ENCODE data around the gene CDC6. TPM values are rescaled to one million over a fixed set of nuclear protein-coding genes. Genes with fewer than 3 reads are reported as not detected.

The CDC6 gene
- total RNA-seq, 2 donors from 2014 or later, result 0.71 to 6.8 TPM

DNA sequence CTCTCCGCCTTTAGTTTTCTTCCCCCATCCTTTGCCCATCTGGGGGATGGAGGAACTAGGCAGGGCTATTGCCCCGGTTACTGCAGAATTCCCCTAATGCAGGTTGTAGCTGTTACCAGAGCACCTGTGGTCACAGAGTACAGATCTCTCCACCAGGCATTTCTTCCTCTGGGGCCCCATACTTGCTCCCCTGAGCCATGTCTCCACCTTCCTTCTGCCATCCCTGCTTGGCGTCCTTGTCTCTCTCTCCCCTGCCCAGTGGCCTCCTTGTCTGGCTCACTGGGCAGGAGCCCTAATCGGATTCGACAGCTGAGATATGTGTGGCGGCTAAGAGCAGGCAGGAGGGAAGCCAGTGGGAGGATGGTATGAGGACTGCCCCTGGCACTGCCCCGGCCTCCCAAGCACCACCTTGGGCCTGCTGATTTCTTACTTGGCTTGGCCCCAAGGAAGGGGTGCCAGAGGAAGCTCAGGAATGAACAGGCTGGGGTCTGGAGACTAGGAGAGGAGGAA, 23.3 kb downstream of the CDC6 start:
- H3K4me3 ChIP-seq, result no peak overlapping the region
- no peaks in the 10 kb centered on the region for H3K27me3 ChIP-seq (replicated peaks; ENCODE audit: insufficient read depth)
- H3K27ac ChIP-seq, result peak overlapping the region; percentile 84 to 91
- DNase-seq (ENCODE audit: low spot score) (no peak), ATAC-seq (ENCODE audit: insufficient number of reproducible peaks, low FRiP score, low read depth) (no peak)
- H3K36me3 ChIP-seq, result no peaks in the 10 kb centered on the region
- no peaks in the 10 kb centered on the region for H3K9me3 ChIP-seq
- TF ChIP-seq, protein P1, sequence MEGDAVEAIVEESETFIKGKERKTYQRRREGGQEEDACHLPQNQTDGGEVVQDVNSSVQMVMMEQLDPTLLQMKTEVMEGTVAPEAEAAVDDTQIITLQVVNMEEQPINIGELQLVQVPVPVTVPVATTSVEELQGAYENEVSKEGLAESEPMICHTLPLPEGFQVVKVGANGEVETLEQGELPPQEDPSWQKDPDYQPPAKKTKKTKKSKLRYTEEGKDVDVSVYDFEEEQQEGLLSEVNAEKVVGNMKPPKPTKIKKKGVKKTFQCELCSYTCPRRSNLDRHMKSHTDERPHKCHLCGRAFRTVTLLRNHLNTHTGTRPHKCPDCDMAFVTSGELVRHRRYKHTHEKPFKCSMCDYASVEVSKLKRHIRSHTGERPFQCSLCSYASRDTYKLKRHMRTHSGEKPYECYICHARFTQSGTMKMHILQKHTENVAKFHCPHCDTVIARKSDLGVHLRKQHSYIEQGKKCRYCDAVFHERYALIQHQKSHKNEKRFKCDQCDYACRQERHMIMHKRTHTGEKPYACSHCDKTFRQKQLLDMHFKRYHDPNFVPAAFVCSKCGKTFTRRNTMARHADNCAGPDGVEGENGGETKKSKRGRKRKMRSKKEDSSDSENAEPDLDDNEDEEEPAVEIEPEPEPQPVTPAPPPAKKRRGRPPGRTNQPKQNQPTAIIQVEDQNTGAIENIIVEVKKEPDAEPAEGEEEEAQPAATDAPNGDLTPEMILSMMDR (IDR thresholded peaks at IDR 0.05), result no peak
- peaks cover 69 to 84% of the 10 kb centered on the region in 2 donors for H3K4me1 ChIP-seq (ENCODE audit: control insufficient read depth in 1 of 2, low read depth in 2 of 2)

DNA sequence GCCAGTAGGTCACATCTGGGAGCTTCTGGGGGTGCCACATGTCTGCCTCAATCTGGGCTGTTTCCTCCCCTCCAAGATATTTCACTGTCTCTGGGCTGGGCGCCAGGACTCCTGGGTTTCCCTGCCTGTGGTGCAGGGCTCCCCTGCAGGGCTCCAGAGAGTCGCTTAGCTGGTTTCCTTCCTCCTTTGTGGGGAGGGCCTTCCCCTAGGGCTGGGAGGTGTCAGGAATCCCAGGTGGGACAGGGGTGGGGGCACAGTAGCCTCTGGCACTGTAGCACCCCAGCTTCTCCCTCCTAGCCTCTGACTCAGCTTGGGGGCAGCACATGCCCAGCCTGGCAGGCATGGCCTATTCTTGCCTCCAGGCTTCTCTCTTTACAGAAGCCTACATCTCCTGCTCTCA, 23.9 kb downstream of the CDC6 start:
- no peaks in the 10 kb centered on the region for H3K36me3 ChIP-seq
- peaks cover 75 to 90% of the 10 kb centered on the region in 2 donors for H3K4me1 ChIP-seq (ENCODE audit: control insufficient read depth in 1 of 2, low read depth in 2 of 2)
- TF ChIP-seq, protein P1 (IDR thresholded peaks at IDR 0.05), result no peak
- no peak for DNase-seq (ENCODE audit: low spot score)
- no peak overlapping the region for H3K4me3 ChIP-seq
- no peak for ATAC-seq (ENCODE audit: insufficient number of reproducible peaks, low FRiP score, low read depth)
- H3K9me3 ChIP-seq, result no peaks in the 10 kb centered on the region
- peak overlapping the region; percentile 84 to 91 for H3K27ac ChIP-seq
- no peaks in the 10 kb centered on the region for H3K27me3 ChIP-seq (replicated peaks; ENCODE audit: insufficient read depth)

DNA sequence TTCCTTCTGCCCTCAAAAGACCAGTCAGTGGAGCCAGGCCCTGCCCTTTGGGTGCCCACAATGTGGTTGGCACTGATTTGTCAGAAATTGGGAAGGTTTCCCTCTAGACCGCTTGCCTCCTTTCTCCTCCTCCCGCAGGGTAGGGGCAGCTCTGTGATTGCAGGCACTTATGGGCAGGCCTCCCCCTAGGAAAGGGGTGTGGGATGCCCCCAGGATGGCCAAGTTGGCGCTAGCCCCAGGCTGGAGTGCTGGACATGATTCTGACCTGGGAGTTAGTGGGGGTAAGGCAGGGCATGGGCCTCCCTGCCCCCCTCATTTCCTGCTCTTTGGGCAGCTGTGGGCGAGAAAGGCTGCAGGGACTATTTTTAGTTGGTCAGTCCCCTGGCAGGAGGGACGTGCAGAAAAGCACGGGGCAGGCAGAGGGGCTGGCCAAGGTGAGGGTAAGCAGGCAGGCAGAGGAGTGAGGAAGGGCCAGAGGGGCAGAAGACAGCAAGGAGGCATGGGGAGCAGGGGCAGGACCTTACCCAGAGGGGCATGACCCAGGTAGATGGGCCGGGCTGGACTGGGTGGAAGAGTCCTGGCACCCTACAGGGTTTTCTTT, 24.6 kb downstream of the CDC6 start:
- TF ChIP-seq, protein P1 (IDR thresholded peaks at IDR 0.05), result no peak
- H3K27me3 ChIP-seq (replicated peaks; ENCODE audit: insufficient read depth), result no peaks in the 10 kb centered on the region
- peaks cover 79 to 92% of the 10 kb centered on the region in 2 donors for H3K4me1 ChIP-seq (ENCODE audit: control insufficient read depth in 1 of 2, low read depth in 2 of 2)
- H3K4me3 ChIP-seq, result peak overlapping the region; percentile 35
- H3K36me3 ChIP-seq, result no peaks in the 10 kb centered on the region
- no peaks in the 10 kb centered on the region for H3K9me3 ChIP-seq
- no peak for DNase-seq (ENCODE audit: low spot score)
- peak overlapping the region; percentile 84 to 91 for H3K27ac ChIP-seq
- no peak for ATAC-seq (ENCODE audit: insufficient number of reproducible peaks, low FRiP score, low read depth)

DNA sequence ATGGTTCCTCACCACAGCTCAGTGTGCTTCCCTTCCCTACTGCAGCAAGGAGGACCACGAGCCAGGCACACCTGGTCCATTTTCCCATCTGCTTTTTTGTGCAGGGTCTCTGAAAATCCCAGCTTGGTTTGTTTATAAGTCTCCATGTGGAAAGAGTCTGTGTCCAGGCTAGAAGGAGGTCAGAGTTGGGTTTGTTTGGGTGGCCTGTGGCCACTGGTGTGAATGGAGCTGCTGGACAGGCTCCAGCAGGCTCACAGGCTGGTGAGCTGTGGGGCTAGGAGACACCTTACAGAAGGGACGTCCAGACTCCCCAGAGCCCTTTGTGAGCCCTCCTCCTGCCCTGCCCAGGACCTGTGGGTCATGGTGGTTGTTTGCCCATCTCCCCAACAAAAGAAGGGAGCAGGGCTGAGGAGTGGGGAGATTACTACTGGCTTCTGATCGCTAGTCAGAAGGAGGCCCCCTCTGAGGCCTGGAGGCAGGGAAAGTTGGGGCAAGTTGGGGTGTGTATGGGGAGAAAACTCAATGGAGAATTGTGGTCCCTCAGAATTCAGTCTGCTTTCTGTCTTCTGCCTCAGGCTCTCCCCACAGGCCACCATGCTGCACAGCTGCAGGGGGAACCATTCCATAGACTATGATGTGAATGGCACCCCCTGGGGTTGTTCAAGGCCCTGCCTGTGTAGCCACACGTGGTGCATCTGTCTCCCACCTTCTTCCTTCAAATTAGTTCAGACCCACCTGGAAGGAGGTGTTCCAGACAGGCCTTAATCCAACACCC, 25.4 kb downstream of the CDC6 start:
- DNase-seq (ENCODE audit: low spot score), result no peak
- Histone ChIP-seq H3K27ac (peak overlapping the region; percentile 84 to 91), H3K36me3 (no peaks in the 10 kb centered on the region)

More for the DNA sequence above, 25.4 kb downstream of the CDC6 start:
- H3K27me3 ChIP-seq (replicated peaks; ENCODE audit: insufficient read depth), result no peaks in the 10 kb centered on the region
- peaks cover 85 to 96% of the 10 kb centered on the region in 2 donors for H3K4me1 ChIP-seq (ENCODE audit: control insufficient read depth in 1 of 2, low read depth in 2 of 2)
- no peak for ATAC-seq (ENCODE audit: insufficient number of reproducible peaks, low FRiP score, low read depth)
- TF ChIP-seq, protein P1 (IDR thresholded peaks at IDR 0.05), result no peak
- H3K9me3 ChIP-seq, result no peaks in the 10 kb centered on the region
- no peak overlapping the region for H3K4me3 ChIP-seq

Measured in thoracic aorta (tissue), 2 donors.